Suprapubic skin (tissue), 4 donors: ENCODE measurements around the gene ARSB.

Experiments
- CTCF ChIP-seq, 2 donors: fragments of 200-600 bp in 1 of 2; fragments of 450-650 bp in 1 of 2; sonication (generic) in 1 of 2; IDR thresholded peaks; one replicate each; pipeline ENCODE4 v1.5.1; 2016 to 2019; ENCODE audit warnings: antibody characterized with exemption in 2 of 2, mild to moderate bottlenecking in 1 of 2, moderate library complexity in 1 of 2
- EP300 ChIP-seq: sonication (generic); formaldehyde crosslinking; IDR thresholded peaks from one replicate; pipeline ENCODE4 v1.6.1; 2017; ENCODE audit warnings: antibody characterized with exemption
- POLR2A ChIP-seq, 2 donors: fragments of 450-650 bp; IDR thresholded peaks; one replicate each; pipeline ENCODE4 v1.6.1; 2017; ENCODE audit warnings: antibody characterized with exemption in 2 of 2, mild to moderate bottlenecking in 2 of 2, moderate library complexity in 2 of 2
- POLR2AphosphoS5 ChIP-seq, 3 donors: sonication (generic); formaldehyde crosslinking; IDR thresholded peaks; one replicate each; pipeline ENCODE4 v1.6.1; 2017; ENCODE audit warnings: antibody characterized with exemption in 3 of 3

- TF ChIP-seq CTCF (IDR thresholded peaks at IDR 0.05) (no peak), POLR2A (IDR thresholded peaks at IDR 0.05) (no peak), POLR2AphosphoS5 (IDR thresholded peaks at IDR 0.05) (no peak), EP300 (no peak)
Observed at GRCh38 chr5:78974011-78974410, 11.1 kb downstream of the ARSB start.
